Measurements from ENCODE around the gene SCG2.

Gene SCG2

DNA sequence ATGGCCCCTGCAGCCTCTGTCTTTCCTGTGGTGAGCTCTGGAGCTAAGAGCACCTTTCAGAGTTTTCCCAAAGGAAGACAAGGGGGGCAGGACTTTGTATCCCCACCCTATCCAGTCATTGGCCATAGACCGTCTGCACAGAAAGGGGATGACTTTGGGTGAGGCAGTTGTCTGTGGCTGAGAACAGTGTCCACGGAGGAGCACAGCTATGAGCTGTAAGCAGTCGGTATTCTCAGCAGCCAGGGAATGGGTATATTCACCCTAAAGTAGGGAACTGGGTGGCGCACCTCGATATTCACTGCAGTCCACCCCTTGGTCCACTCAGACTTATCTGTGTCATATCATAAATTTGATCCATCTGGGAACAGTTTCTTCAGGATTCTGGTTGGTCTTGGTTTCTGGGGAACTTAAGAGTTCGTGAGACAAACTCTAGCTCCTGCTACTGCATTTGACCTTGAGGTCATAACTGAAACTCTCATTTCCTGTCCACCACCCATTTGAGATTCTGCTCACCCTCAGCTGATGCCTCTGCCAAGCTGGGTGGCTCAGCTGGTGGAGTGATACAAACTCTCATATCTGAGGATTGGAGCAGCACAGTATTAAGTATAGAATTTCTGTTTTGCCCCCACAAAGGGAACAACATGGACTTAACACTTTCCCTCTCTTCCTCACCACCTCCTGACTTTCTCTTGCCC, 45.2 kb upstream of the SCG2 start (continued):
- TF ChIP-seq ZNF514 (tag by site-specific recombination; IDR thresholded peaks at IDR 0.05) (no peak), ELK4 (IDR thresholded peaks at IDR 0.05; ENCODE audit: borderline replicate concordance, low read depth, low read length) (no peak), ZNF248 (tag by site-specific recombination; IDR thresholded peaks at IDR 0.05) (no peak), ZBTB1 (tag by site-specific recombination; IDR thresholded peaks at IDR 0.05) (no peak), ZNF664 (tag by site-specific recombination; IDR thresholded peaks at IDR 0.05) (no peak)
- TF ChIP-seq, protein P1, sequence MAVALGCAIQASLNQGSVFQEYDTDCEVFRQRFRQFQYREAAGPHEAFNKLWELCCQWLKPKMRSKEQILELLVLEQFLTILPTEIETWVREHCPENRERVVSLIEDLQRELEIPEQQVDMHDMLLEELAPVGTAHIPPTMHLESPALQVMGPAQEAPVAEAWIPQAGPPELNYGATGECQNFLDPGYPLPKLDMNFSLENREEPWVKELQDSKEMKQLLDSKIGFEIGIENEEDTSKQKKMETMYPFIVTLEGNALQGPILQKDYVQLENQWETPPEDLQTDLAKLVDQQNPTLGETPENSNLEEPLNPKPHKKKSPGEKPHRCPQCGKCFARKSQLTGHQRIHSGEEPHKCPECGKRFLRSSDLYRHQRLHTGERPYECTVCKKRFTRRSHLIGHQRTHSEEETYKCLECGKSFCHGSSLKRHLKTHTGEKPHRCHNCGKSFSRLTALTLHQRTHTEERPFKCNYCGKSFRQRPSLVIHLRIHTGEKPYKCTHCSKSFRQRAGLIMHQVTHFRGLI (tag by site-specific recombination; IDR thresholded peaks at IDR 0.05), result no peak

DNA sequence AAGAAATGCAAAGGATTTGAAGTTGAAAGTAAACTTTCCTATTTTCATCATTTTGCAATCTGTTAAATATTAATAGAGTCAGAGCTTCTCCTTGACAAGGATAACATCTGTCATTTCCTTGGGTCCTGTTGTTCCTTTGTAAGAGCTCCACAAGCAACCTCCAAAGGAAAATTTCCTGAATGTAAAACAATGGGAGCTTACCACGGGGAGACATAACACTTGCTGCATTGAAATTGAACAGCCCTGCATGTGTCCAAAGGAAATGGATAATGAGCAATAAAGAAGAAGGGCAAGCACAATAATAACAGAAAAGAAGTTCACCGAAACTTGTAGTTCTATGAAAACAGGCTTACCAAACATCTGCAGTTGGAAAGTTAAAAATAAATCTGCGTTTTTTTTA, 42.0 kb upstream of the SCG2 start:
- ChIA-PET POLR2A (no interaction called here), CTCF (no interaction called here)
- H3K36me3 ChIP-seq (ENCODE audit: control insufficient read depth in 2 of 2, insufficient read depth in 1 of 2, low read length in 2 of 2), result no peaks in the 10 kb centered on the region
- H3K4me3 ChIP-seq (ENCODE audit: low read depth, low read length), result no peak overlapping the region
- no peak overlapping the region for H3K27ac ChIP-seq (ENCODE audit: extremely low read depth, low read depth, low read length)
- no peak for TF ChIP-seq ZNF585B (tag by site-specific recombination; IDR thresholded peaks at IDR 0.05)
- TF ChIP-seq ZNF768 (tag by site-specific recombination; IDR thresholded peaks at IDR 0.05), result no peak
- no peak for TF ChIP-seq ZNF350 (tag by site-specific recombination; IDR thresholded peaks at IDR 0.05)
- TF ChIP-seq PRDM10 (tag by site-specific recombination; IDR thresholded peaks at IDR 0.05), result no peak
- TF ChIP-seq, protein P2, sequence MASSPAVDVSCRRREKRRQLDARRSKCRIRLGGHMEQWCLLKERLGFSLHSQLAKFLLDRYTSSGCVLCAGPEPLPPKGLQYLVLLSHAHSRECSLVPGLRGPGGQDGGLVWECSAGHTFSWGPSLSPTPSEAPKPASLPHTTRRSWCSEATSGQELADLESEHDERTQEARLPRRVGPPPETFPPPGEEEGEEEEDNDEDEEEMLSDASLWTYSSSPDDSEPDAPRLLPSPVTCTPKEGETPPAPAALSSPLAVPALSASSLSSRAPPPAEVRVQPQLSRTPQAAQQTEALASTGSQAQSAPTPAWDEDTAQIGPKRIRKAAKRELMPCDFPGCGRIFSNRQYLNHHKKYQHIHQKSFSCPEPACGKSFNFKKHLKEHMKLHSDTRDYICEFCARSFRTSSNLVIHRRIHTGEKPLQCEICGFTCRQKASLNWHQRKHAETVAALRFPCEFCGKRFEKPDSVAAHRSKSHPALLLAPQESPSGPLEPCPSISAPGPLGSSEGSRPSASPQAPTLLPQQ (tag by site-specific recombination; IDR thresholded peaks at IDR 0.05), result no peak
- TF ChIP-seq RBAK (tag by site-specific recombination; IDR thresholded peaks at IDR 0.05), result no peak
- TF ChIP-seq ZNF558 (tag by site-specific recombination; IDR thresholded peaks at IDR 0.05), result no peak
- TF ChIP-seq ZNF211 (tag by site-specific recombination; IDR thresholded peaks at IDR 0.05; ENCODE audit: low read depth), result no peak
- no peak for TF ChIP-seq ZNF132 (tag by site-specific recombination; IDR thresholded peaks at IDR 0.05; ENCODE audit: borderline replicate concordance)
- TF ChIP-seq ZNF837 (tag by site-specific recombination; IDR thresholded peaks at IDR 0.05), result no peak
- no peak for TF ChIP-seq ZNF654 (tag by site-specific recombination; IDR thresholded peaks at IDR 0.05; ENCODE audit: low read depth)
- no peaks in the 10 kb centered on the region for H3K9me3 ChIP-seq (ENCODE audit: control insufficient read depth, insufficient read depth, low read depth, low read length)
- H3K4me1 ChIP-seq (ENCODE audit: control insufficient read depth, insufficient read depth, low read length), result no peaks in the 10 kb centered on the region

Data from HEK293 (cell line).